ENCODE measurements around the gene FANK1.

DNA sequence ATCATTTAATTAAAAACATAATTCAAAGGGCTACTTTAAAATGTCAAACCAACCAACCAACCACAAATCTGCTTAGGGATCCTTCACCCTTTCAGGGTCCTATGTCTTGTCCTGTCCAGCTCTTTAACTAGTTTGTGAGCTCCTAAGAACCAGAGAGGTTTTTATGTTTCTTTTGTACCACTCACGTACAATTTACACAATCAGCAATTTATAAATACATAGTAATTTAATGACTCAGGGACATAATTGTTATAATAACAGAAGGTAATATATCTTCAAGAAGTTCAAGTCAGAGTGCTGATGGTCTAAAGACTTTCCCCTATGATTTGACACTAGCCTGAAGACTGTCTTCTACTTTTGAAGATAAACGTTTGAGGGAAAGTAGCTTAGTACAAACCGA, 31.2 kb upstream of the FANK1 start:
- no peak for TF ChIP-seq ARNTL (CRISPR knock-in tag; IDR thresholded peaks at IDR 0.05; ENCODE audit: borderline replicate concordance, low read depth)
- TF ChIP-seq RARB (CRISPR knock-in tag; IDR thresholded peaks at IDR 0.05) = no peak
- TF ChIP-seq, protein P1, sequence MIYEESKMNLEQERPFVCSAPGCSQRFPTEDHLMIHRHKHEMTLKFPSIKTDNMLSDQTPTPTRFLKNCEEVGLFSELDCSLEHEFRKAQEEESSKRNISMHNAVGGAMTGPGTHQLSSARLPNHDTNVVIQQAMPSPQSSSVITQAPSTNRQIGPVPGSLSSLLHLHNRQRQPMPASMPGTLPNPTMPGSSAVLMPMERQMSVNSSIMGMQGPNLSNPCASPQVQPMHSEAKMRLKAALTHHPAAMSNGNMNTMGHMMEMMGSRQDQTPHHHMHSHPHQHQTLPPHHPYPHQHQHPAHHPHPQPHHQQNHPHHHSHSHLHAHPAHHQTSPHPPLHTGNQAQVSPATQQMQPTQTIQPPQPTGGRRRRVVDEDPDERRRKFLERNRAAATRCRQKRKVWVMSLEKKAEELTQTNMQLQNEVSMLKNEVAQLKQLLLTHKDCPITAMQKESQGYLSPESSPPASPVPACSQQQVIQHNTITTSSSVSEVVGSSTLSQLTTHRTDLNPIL (CRISPR knock-in tag; IDR thresholded peaks at IDR 0.05; ENCODE audit: low read depth) = no peak

Data from SK-N-SH treated with all-trans-retinoic acid at 6 μM for 48 hours (cell line).